Activated gamma-delta T cell (primary cell): ENCODE results near the gene CRHR2.
"Not testable (repeated sequence)": the region's sequence is repeated elsewhere in the genome, so short reads cannot be mapped to it uniquely, and the experiment has no call there.

ENCODE experiments used
- DNase-seq: peaks from one replicate; lab custom pipeline; 2025; lab: John Stamatoyannopoulos, UW

CRHR2 gene

GRCh38 chr7:30654296-30655090 is 27.8 kb downstream of the CRHR2 start:
- no peak for DNase-seq

GRCh38 chr7:30652698-30653641 is 29.3 kb downstream of the CRHR2 start:
- no peak for DNase-seq

- no peak for DNase-seq
Observed at GRCh38 chr7:30652132-30652531, 30.1 kb downstream of the CRHR2 start.

GRCh38 chr7:30650421-30650808 is 31.8 kb downstream of the CRHR2 start:
- DNase-seq = no peak

GRCh38 chr7:30649717-30650420 is 32.4 kb downstream of the CRHR2 start:
- no peak for DNase-seq

GRCh38 chr7:30648744-30649540 is 33.3 kb downstream of the CRHR2 start:
- DNase-seq = no peak

GRCh38 chr7:30647589-30648364 is 34.5 kb downstream of the CRHR2 start:
- no peak for DNase-seq

- no peak for DNase-seq
Observed at GRCh38 chr7:30646154-30646553, 36.1 kb downstream of the CRHR2 start.

GRCh38 chr7:30645661-30646060 is 36.6 kb downstream of the CRHR2 start:
- DNase-seq = no peak

GRCh38 chr7:30644286-30644955 is 37.8 kb downstream of the CRHR2 start:
- DNase-seq = no peak

- no peak for DNase-seq
Observed at GRCh38 chr7:30642789-30643188, 39.5 kb downstream of the CRHR2 start.

- DNase-seq = not testable (repeated sequence)
Observed at GRCh38 chr7:30642322-30642721, 39.9 kb downstream of the CRHR2 start.

- DNase-seq = no peak
Observed at GRCh38 chr7:30635798-30636197, 46.5 kb downstream of the CRHR2 start.

- no peak for DNase-seq
Observed at GRCh38 chr7:30634634-30635201, 47.5 kb downstream of the CRHR2 start.

GRCh38 chr7:30634193-30634626 is 48.0 kb downstream of the CRHR2 start:
- DNase-seq = no peak

- DNase-seq = no peak
Observed at GRCh38 chr7:30633223-30633622, 49.0 kb downstream of the CRHR2 start.

- no peak for DNase-seq
Observed at GRCh38 chr7:30630986-30631385, 51.3 kb downstream of the CRHR2 start.

GRCh38 chr7:30627026-30627425 is 55.2 kb downstream of the CRHR2 start:
- DNase-seq = no peak

- DNase-seq = no peak
Observed at GRCh38 chr7:30625283-30625682, 57.0 kb downstream of the CRHR2 start.

- no peak for DNase-seq
Observed at GRCh38 chr7:30618961-30619360, 63.3 kb downstream of the CRHR2 start.
